HT-29 (cell line): Measurements from ENCODE around the gene VAPB. TPM values are rescaled to one million over a fixed set of nuclear protein-coding genes. Genes with fewer than 3 reads are reported as not detected.

ENCODE experiments used
- DNase-seq: peaks from one replicate; pipeline ENCODE4 v3.0.0-alpha.2; 2015; ENCODE audit warnings: low spot score
- total RNA-seq: library from RNA; depleted of rRNA; stranded (reverse); fragments of >200 nt; shearing (Covaris generic); gene quantifications from 2 replicates; pipeline ENCODE4 v1.2.3, GENCODE V29; 2014

Gene VAPB
- total RNA-seq, 1 experiment from 2014 or later, result 16.2 TPM

DNA sequence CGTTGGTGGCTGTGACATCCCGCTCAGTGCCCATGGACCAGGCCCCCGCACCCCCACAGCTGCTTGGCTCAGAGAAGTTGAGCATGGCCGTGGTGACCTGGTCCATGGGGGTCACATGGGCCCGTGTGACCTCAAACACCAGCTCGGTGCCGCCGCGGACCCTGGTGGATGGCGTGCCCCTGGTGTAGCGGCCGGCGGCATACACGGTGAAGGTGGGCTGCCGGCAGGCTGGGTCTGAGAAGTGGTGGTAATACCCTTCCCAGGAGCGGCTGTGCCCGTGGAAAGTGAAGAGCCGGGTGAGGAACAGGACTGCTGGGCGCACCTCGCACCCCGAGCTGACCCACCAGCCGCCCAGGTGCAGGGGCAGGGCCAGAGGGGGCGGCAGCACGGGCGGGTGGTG is 72.1 kb downstream of the VAPB start:
- DNase-seq, result no peak

DNA sequence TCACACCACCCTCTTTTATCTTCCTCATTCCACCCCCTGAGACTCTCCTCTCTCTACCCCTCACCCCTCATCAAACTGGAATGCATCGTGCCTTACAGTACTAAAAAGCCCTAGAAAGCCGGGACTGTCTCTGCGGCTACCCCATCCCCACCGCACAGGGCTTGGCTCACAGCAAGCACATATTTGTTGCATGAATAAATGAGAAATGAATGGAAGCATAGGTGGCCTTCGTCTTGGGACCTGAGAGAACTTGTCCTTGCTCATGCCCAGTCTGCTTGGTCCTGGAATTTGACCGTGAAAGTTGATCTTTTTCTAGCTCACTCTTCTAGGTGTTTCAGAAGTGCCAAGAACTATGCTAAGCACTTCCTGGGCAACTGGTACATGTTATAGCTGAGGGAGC is 72.9 kb downstream of the VAPB start:
- no peak for DNase-seq

DNA sequence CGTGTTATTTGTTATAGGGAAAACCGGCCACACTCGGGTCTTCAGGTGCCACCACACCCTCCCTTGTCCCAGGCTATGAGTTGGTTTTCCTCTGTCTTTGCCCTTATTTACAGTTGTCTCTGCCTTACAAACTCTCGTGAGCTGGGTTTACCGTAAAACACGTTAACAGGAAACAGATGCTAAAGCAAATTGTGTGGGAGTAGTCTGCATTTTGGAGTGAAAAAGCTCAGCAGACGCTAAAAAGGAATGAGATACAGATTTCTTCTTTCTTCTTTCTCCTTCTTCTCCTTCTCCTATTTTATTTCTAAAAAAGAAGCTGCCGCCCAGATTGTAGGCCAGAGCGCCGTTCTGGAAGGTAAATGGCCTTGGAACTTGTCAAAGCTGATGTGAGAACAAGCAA is 74.2 kb downstream of the VAPB start:
- no peak for DNase-seq

DNA sequence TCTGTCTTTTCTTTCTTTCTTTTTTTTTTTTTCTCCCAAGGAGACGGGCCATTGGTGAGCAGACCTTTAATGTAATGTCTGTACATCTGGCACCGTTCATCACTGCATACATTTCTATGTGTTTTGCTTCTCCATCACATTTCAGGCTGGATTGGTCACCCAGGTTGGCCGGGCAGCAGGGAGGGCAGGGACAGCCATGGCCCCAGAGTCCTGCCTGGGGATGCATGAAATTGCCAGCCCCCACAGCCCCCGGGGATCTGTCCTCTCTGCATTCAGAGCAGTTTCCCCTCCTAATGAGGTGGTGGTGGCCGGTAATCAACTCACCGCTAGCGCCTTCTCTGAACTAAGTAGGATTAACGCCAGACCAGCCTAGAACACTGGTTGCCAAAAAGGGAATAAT is 75.8 kb downstream of the VAPB start:
- no peak for DNase-seq

DNA sequence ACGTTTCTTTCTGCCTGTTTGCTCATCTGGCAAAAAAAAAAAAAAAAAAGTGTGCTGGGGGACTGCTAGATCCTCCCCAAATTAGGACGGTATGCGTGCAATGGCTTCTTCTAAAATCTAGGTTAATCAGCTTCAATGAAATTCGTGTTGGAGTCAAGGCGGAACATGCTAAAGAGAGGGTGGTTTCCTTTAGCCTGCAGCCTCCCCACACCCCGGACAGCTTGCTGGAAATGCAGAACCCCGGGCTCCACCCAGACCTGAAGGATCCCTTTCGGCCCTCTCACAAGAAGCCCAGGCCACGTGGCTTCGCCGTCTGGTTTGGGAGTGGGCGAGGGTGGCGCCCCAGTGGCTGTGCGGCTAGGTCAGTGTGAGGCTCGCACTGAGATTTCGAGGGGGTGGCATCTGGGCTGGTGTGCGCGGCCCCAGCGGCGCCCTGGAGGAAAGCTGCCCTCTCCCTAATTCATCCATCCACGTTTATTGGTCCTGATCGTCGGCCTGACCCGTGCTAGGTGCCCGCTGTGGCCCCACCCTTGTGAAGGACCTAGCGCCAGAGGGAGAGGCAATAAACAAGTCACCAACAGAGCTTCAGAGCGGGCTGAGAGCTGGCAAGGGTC is 77.2 kb downstream of the VAPB start:
- DNase-seq, result no peak

DNA sequence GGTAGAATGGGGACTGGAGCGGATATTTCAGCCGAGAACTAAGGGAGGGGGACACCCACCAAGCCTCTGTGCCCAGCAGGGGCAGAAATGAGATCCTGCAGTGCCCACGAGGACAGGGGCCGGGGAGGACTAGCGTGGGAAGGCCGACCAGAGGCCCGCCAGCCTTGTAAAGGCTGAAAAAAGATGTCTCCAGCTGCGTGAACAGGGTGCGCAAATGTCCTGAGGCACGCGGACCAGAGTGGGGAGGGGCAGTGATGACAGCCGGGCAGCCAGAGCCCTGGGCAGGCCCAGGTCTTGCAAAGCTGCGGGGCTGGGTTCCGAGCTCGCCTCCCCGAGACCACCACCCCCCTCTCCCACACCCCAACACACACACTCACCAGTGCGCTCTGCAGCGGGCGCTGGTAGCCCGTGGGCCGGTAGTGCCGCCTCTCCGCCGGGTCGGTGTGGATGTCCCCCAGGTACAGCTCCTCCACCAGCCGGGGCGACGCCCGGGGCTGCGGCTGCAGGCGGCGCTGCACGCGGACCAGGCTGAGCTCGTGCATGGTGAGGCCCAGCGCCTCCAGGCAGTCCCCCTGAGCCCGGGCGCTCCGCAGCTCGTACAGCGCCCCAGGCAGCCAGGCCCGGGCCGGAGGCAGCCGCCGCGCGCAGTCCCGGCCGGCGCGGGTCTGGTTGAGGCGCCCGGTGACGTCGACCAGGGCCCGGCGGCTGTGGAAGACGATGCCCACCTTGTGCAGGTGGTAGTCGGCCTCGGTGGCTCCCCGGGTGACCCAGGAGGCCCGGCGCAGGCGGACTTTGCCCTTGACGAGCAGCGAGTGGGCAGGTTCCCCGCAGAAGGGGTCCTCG is 77.9 kb downstream of the VAPB start:
- no peak for DNase-seq

DNA sequence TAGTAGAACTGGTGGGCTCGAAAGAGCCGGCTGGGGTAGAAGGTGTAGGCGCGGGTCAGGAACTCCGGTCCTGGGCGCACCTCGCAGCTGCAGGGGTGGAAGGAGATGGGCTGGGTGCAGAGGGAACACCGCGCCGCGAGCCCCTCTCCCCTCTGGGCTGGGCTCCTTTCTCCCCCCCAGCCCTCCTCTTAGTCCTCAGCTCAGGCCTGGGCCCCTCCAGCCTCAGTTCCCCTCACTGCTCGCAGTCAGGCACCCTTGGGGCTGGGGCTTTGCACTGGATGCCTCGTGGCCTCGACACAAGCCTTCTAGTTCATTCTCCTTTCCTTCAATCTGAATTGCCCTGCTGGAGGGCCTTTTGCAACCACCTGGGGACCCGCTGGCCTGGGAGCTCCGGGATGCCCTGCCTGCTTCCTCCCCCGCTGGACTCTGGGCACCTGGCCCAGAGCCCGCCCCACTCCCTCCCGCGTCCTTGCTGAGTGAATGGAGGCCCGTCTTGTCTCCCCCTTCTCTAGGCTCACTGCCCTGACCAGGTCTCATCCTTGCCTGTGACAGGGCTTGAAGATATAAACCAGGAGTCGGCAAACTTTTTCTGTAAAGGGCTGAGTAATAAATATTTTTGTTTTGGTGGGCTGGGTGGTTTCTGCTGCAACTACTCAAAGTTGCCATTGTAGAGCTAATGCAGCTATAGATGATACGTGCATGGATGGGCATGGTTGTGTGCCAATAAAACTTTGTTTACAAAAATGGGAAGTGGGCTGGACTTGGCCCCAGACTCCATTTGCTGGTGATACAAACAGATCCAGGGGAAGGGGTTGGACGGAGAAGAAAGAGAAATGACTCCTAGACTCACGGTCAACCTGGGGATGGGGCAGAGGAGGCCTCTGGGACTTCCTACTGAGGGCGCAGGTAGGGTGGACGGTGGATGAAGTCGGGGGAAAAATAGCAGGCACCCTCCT is 78.8 kb downstream of the VAPB start:
- no peak for DNase-seq

DNA sequence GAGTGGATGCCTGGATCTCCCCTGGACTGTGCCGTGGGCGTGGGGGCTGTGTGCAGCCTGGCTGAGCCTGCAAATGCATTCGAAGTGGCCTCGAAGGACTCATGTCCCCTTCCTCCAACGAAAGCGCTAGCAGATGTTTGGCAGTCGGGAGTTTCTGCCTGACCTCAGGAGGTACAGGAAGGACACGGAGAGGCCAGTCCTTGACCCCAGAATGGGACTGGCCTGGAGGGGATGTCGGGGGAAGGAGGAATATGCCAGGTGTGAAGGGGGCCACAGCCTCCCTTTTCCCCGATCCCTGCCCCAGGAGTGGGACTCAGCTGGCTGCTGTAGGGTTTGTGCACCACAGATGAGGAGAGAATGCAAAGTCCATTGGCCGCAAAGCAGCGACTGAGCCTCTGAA is 80.6 kb downstream of the VAPB start:
- DNase-seq, result no peak

DNA sequence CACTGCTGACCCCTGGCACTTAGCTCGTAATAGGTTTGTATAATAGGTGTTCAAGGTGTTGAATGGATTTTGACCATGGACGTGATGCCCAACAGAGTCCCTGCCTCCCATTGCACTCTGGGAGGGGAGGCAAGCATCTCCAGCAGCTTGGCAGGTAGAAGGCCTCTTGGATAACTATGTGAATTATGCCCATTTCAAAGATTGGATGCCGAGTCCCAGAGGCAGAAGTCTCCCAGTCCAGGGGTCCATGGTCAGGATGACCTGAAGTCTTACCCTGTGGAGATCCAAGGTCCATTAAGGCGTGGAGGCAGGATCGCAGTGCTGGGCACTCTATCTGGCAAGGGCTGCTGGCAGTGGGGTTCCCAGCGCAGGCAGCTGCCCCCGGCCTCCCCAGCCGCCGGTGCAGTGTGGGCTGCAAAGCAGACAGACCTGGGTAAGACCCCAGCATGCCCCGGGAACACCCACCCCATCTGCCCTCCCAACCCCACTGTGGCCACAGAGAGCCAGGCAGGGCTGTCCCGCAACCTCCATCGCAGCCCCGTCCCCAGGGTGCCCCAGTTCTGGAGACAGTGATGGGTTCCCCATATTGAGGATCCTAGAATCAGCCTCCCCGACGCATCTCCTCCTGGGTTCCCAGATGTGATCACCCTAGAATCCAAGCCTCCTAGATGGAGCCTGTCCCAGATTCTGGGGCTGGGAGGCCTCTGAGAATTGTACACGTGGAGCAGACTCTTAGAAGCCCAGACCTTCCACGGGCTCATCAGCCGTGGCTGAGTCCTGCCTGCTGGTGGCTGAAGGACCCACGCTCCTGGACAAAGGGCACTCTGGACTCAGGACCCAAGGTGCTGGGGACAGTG is 81.5 kb downstream of the VAPB start:
- no peak for DNase-seq

DNA sequence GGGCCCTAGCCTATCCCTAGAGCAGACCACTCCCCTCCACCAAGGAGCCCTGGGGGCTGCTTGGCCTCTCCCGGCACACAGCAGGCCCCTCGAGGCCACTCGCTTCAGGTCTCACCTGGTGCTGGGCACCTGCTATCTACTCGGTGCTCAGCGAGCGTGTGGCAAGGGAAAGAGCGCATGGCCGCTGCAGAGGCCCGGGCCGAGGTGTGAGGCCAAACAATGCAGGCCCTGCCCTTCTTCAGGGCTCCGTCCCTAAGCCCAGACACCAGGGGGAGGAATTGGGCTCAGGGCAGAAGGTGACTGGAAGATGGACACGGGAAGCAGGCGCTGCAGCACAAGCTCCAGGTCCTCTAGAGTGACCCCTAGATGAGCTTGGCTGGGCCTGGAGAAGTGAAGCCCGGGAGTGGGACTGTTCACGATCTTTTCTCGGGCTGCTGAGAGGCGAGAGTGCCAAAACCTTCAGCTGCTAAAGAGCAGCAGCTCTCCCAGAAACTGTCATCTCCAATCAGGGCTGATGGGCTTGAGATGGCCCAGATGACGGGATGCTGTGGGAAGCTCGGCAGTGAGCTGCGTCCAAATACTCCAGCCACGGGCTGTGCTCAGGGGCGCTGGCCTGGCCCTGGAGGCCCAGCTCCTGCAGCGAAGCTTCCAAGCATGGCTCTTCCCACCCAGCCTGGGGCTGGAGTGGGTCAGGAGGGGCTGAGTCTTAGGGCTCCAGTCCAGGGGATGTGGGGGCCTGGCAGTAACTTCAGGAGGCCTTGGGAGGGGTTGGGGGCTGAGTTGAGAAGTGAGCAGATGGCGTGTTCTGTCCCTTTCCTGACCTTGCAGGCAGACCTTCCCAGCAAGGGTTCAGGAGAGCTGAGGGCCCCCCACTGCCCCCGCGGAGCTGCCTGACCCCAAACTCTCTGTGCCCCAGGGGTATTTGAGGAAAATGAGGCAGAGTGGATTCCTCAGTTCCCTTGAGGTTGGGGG is 82.5 kb downstream of the VAPB start:
- DNase-seq, result no peak

DNA sequence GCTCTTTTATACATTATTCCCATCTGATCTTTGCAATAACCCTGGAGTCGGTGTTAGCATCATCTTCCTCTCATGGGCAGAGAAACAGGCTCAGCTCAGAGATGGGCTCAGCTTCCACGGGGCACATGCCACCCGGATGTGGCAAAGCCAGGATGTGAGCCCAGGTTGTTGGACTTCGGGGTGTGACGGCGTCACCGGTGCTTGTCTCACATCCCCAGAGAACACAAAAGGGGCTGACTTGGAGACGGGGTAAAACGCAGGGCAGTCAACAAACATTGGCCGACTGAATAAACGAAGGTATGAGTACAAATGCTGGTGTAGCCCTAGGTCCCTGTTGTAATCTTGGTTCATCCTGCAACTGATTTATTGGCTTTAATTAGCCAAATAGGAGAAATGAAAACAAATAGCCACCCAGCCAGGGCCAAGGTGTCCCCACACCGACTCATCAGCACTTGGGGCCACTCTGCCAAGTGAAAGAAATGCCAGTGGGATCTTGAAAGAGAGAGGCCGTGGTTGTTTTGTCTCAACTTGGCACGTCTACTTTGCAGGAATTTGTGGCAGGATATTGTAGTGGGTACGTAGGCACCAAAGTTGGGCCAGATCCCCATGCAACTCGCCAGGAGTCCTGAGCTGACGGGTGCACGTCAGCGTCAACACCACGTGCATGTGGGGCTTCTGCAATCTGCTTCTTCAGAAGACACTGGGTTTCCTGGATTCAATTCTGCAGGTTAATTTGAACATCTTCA is 83.4 kb downstream of the VAPB start:
- no peak for DNase-seq

DNA sequence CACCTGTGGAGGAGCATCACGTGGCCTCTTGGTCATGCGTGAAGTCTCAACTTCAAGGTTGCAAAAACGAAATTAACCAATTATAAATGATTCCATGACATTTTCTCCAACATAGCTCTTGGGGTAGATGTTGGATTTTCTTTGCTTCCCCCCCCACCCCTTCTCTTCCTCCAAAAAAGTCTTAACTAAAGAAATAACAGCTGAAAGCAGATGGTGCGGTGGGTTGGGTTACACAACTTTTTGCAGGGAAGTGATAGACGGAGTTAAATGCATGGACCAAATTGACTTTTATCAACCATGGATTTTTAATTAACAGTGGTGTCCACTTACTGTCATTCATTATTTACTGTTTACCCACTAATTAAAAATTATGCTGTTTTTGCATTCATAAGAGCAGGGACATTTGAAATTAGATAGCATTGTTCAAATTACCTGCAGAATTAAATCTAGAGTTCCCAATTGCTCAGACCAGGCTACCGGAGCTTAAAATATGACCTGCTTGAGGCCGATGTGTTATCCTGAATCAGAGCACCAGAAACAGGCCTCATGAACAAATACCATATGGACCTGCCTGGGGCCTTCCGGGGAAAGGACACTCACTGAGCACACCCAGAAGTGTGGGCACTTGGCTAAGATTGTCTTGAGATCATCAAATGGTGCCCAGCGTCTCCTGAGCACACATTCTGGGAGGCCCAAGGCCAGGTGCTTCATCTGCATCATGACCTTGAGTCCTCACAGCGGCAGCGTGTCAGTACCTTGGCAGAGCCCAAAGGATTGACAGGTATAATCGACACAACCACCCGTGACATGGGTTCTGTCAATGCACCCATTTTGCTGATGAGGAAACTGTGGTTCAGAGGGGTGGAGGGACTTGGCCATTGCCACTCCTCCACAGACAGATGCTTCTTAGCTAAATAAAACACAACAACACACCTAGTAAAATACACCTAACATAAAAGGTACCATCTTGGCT is 84.7 kb downstream of the VAPB start:
- DNase-seq, result no peak

DNA sequence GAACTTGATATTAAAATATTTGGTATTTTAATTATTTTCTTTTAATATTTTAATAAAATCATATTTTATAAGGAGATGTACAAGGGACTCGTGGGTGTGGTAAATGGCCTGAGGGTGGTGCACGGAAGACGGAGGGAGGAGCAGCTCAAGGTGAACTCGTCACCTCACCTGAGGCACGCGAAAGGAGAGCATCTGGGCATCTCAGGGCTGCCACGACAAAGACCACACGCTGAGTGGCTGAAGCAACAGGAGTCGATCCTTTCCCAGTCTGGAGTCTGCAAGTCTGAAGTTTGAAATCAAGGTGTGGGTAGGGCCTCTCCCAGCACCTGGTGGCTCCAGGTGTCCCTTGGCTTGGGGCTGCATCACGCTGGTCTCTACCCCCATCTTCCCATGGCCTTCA is 86.4 kb downstream of the VAPB start:
- DNase-seq, result no peak

DNA sequence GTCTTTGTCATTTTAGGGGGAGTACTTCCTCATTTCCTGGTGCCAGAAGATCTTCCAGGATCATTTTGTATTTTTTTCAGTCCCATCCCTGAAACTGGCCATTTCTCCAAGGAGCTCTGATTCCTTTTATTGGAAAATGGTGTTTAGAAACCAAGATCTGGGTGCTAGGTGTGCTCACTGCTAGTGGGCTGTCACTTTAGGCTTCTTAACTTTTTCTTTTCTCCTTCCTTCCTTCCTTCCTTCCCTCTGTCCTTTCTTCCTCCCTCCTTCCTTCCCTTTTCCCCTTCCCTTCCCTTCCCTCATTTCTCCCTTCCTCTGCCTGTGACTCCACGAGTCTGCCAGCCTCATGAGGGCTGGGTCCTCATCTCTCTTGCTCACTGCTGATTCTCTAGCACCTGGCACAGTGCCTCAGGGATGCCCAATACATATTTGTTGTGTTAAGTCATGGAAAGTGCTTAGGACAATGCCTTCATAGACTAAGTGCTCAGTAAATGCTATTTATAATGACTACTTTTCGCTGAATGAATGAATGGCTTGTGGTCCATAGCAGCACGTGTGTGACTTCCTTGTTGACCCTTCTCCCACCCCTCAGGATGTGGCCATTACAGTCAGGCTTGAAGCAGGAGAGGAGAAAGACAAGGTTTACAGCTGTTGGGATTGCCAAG is 89.2 kb downstream of the VAPB start:
- no peak for DNase-seq

DNA sequence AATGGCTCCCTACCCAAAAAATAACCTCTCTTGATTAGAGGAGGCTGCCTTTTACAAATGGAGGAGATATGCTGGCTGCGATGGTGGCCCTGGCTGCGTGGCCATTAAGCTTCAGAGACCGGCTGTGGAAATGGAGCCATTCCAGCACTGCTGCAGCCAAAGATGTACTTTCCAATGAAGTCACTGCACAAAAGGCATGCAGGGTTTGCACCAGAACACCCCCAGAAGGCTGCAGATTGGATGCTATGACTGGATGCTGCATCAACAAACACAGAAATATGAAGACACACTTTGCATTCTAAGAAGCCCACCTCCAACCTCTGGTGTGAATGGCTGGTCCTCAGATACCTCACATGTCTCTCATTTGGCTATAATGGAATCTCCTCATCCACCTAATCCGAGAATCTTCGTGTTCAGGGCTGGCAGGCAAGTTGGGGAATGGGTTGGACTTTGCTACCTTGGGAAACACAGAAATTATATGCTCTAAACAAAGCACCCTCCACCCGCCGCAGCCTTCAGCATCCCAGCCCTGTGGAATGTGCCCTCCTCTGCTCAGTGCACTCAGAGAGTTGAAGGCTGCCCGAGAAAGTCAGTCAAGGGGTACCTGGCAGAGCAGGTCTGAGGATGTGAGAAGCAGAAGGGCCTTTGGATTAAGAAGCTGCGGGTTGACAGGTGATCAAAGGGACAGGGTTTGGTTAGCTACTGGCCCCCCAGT is 90.9 kb downstream of the VAPB start:
- DNase-seq, result no peak

DNA sequence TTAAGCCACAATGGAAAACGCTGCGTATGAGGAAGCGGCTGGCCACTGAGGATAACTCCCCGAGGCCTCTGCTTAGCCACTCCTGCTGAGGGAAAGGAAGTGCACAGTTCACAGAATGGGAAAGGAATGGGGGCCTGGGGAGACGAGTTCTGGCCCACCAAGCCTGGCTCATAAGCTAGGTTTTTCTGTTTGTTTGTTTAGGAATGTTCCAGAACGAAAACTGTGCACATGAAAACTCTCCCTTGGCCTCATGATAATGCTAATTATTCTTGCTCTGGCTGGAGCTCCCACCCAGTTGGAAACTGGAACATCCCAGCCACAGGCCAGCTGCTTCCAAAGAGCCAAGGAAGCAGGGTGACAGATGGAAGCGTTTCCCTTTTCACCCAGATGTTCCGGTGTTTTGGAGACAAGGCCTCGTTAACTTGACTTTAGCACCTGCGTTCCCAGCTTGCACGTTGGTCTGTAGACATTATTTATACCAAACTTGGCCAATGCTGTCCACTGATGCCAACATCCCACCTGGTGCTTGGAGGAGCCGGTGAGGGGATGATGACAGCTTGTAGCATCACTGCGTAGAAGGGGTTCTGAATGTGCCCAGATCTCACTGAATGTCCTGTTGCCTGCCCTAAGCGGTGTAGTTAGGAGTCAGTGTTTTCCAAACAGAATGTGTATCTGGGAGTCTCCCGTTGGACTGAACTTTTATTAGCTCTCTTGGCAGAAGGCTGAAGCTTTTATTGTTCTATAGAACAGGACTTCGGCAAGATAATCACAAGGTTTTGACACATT is 91.7 kb downstream of the VAPB start:
- no peak for DNase-seq
